ENCODE measurements around the gene BRME1. TPM values are rescaled to one million over a fixed set of nuclear protein-coding genes. Genes with fewer than 3 reads are reported as not detected.

BRME1 gene
- total RNA-seq, 1 experiment from 2014 or later: 6.7 TPM

- no peaks in the 10 kb centered on the region for H4K20me1 ChIP-seq (ENCODE audit: control insufficient read depth, insufficient read depth, insufficient read length)
- no peak overlapping the region for H3K9ac ChIP-seq (ENCODE audit: extremely low read depth, insufficient read length, low read length)
- H3K23me2 ChIP-seq (ENCODE audit: insufficient read length, low read depth, low read length, poor library complexity, severe bottlenecking): peaks cover 2% of the 10 kb centered on the region
- 0 out of 2 replicates have a peak overlapping the region, but pooled peaks have one; percentile 53 for H2BK15ac ChIP-seq (ENCODE audit: low read depth, low read length)
- H2BK120ac ChIP-seq (ENCODE audit: low read depth, low read length, poor library complexity, severe bottlenecking): no peak overlapping the region
- H3K36me3 Mint-ChIP-seq (ENCODE audit: insufficient read depth in 1 of 3, low read depth in 3 of 3): no peaks in the 10 kb centered on the region; a peak in 1 of 7 replicates
- H3K9me3 Mint-ChIP-seq: no peaks in the 10 kb centered on the region
- H2BK12ac ChIP-seq (ENCODE audit: insufficient read length, low read depth, low read length): no peak overlapping the region
- no peak overlapping the region for H3K56ac ChIP-seq (ENCODE audit: insufficient read length, low read depth, low read length)
- H3K4me1 Mint-ChIP-seq: peaks cover 18 to 38% of the 10 kb centered on the region in 2 experiments
- H3K27me3 Mint-ChIP-seq (ENCODE audit: low read depth): peaks cover 37% of the 10 kb centered on the region
- H4K8ac ChIP-seq (replicated peaks; ENCODE audit: insufficient read length, low read depth, low read length): no peak overlapping the region
- no peak overlapping the region for H2AK5ac ChIP-seq (ENCODE audit: insufficient read length, low read length)
- no peak overlapping the region for H4K5ac ChIP-seq (ENCODE audit: insufficient read length, low read depth, low read length)
- no peak overlapping the region for H3K27ac ChIP-seq (ENCODE audit: insufficient read length, low read depth, low read length)
- no peak overlapping the region for H4K91ac ChIP-seq (ENCODE audit: insufficient read length, low read depth, low read length)
- no peaks in the 10 kb centered on the region for H3K9me3 ChIP-seq (ENCODE audit: control insufficient read depth, low read depth, low read length)
- peak overlapping the region; percentile 54; the same call in 1 of the 2 replicates for H3K14ac ChIP-seq (ENCODE audit: insufficient read depth, low read length)
- H3K79me1 ChIP-seq (ENCODE audit: insufficient read depth, low read depth, low read length, poor library complexity, severe bottlenecking): no peaks in the 10 kb centered on the region
- no peak overlapping the region for H3K4ac ChIP-seq (ENCODE audit: low read depth, low read length)
- WGBS (ENCODE audit: extremely low coverage, insufficient read length, low lambda C conversion rate): no CpG with 5 or more reads among the region's 27 CpGs
- no peak overlapping the region for H3T11ph ChIP-seq (ENCODE audit: low read length)
- no peaks in the 10 kb centered on the region for H3K4me1 ChIP-seq (ENCODE audit: insufficient read depth, low read length)
- DNase-seq: peak; percentile 94
- no peak overlapping the region for H2BK5ac ChIP-seq (ENCODE audit: insufficient read length, low read length)
- peak overlapping the region; percentile 10 for H3K18ac ChIP-seq (ENCODE audit: insufficient read length, low read depth, low read length)
- no peak overlapping the region for H2BK20ac ChIP-seq (ENCODE audit: low read depth, low read length, poor library complexity, severe bottlenecking)
- no peak overlapping the region for H2AFZ ChIP-seq (ENCODE audit: low read length)
- no peaks in the 10 kb centered on the region for H3K79me2 ChIP-seq (ENCODE audit: insufficient read depth, low read length)
- TF ChIP-seq CTCF (conservative IDR thresholded peaks at IDR 0.05): peak; percentile 99
- peaks cover 16% of the 10 kb centered on the region; the same call in 1 of the 2 replicates for H3K27me3 ChIP-seq (ENCODE audit: insufficient read depth, low read length)
- H3K27ac Mint-ChIP-seq: peak overlapping the region in 2 of 3 experiments; percentile 46 to 70; a peak in 3 of 7 replicates
- peak overlapping the region; percentile 31 for H3K4me2 ChIP-seq (ENCODE audit: insufficient read depth, insufficient read length, low read length)
- peak overlapping the region; percentile 61 to 77 for H3K4me3 Mint-ChIP-seq
- H3K23ac ChIP-seq (ENCODE audit: insufficient read length, low read depth, low read length): no peak overlapping the region
Measured at GRCh38 chr19:13861714-13862531, 44.0 kb downstream of the BRME1 start.
